HG03103 (cell line): ENCODE data around the gene RNU11.
"Not testable (repeated sequence)": the region's sequence is repeated elsewhere in the genome, so short reads cannot be mapped to it uniquely, and the experiment has no call there.

ENCODE experiments used
- ATAC-seq: cut with Tn5 transposase; IDR thresholded peaks from one replicate; pipeline ENCODE4 v1.9.1; 2021; ENCODE audit warnings: low read depth; ENCODE audit not compliant: unreplicated experiment

RNU11 gene

DNA sequence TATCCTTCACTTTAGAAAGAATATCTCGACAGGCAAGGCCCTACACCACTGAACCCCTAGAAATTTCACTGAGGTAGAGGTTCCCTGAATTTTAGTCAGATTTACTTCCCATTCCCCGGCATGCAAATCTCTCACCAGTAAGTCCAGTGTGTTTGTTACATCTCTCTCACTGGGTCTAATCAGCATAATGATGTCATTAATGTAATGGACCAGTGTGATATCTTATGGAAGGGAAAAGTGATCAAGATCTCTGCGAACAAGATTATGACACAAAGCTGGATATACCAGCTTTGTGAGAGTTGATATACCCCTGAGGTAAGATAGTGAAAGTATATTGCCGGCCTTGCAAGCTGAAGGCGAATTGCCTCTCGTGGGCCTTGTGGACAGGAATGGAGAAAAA lies 7.9 kb downstream of the RNU11 start:
- ATAC-seq: no peak

DNA sequence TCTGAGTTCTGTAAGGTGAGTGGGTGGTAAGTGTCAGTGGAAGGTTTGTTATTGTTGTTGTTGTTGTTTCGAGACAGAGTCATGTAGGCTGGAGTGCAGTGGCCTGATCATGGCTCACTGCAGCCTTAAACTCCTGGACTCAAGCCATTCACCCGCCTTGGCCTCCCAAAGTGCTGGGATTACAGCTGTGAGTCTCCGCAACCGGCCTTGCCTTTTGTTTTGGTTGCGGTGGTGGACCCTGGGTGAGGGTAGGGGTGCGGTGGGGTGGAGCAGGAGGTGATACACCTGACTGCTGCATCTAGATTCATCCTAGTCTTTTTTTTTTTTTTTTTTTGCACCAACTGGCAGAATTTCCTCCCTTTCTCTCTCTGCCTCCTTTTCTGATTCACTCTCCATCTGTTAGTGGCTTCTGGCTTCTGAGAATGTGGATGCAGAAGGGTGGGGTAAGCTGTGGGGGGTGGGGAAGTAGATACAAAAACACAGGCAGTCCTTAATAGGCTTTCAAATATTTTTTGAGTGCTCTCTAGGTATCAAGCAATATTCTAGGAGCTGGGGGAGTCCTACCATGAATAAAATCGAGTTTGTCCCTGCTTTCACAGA lies 15.6 kb downstream of the RNU11 start:
- no peak for ATAC-seq

DNA sequence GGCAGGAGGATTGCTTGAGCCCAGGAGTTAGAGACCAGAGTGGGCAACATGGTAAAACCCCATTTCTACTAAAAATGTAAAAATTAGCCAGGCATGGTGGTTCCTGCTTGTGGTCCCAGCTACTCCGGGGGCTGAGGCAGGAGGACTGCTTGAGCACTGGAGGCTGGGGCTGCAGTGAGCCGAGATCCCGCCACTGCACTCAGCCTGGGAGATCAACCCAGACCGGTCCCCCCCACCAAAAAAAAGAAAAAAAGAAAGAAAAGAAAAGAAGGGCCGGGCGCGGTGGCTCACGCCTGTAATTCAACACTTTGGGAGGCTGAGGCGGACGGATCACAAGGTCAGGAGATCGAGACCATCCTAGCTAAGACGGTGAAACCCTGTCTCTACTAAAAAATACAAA lies 18.4 kb downstream of the RNU11 start:
- ATAC-seq: no peak

DNA sequence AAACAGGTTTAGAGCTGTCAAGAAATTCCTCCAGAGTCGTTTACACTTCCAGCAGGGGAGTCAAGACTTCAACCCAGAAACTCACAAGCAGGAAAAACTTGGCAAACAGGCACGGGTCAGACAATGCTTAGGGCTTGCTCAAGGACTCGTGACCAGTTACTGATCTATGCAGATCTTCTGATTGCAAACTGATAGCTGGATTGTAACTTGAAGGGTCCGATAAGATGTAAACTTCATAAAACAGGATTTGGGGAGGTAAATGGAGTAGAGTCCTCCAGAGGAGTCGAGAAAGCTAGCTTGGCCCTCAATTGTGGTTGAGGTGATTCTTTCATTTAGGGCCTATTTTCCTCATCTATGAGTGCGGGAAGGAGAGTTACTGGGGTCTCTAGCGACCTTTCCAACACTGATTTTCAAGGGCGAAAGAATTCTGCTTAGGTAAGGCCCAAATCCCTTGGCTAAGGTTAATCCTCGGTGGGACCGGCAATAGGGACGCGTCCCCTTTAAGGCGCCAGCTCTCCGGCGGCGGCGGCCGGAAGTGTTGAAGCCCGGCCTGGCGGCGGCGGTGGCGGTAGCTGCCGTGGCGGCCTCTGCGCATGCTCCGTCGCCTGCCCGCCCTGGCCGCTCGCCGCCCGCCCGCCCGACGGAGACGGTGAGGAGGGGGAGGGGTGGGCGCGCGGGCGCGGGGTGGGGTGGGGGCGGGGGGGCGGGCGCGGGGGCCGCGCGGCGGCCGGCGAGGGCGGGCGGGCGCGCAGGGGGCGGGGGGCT lies 20.0 kb downstream of the RNU11 start, which contains the start of gene GMEB1:
GMEB1 (plus strand) TSS at position 594 of the 765 bp plus-strand sequence. CDS start 14,829 bp downstream, outside the sequence.
- peak; percentile 59 for ATAC-seq

DNA sequence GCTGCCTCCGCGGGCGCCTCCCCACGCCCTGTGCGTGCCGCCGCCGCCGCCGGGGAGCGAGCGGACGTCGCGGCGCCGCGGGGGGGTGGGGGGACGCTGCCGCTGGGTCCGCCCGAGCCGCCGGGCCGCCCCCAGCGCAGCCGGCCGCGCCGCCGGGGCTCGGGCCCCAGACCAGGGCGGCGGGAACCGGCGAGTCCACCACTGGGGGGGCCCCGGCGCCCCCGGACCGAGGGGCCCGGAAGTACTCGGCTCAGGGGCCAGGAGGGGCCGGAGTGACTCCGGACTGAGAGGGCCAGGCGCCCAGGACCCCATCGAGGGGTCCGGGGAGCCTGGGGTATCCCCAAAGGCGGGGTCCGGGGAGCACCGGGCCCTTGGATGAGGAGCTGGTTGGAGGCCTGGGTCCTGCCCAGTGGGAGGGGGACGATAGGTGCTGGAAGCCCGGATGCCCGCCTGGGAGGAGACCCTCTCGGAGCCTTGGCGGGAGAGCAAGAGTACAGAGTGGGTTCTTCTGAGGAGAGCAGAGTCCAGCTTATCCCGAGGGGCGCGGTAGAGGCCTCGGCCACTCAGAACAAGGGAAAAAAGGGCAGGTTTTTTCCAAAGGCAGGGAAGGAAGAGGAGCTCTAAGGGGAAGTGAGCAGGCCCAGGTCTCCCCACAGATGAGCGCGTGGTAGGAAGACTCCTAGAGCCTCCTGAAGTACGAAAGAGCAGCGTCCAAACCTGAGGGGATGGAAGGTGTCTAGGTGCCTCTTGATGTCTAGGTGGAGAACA lies 20.7 kb downstream of the RNU11 start:
- peak; percentile 40 for ATAC-seq

DNA sequence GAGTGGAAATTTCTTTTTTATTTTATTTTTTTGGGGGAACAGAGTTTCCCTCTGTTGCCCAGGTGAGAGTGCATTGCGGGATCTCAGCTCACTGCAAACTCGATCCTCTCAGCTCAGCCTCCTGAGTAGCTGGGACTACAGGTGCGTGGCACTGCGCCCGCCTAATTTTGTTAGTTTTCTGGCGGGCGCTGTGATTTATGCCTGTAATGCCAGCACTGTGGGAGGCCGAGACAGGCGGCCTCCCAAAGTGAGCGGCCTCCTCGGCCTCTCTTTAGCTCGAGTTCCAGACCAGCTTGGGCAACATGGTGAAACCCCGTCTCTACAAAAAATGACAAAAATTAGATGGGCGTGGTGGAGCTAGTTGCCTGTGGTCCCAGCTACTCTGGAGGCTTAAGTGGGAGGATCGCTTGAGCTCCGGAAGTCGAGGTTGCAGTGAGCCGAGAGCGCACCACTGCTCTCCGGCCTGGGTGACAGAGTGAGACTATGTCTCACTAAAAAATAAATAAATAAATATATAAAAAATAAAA lies 22.9 kb downstream of the RNU11 start:
- no peak for ATAC-seq

DNA sequence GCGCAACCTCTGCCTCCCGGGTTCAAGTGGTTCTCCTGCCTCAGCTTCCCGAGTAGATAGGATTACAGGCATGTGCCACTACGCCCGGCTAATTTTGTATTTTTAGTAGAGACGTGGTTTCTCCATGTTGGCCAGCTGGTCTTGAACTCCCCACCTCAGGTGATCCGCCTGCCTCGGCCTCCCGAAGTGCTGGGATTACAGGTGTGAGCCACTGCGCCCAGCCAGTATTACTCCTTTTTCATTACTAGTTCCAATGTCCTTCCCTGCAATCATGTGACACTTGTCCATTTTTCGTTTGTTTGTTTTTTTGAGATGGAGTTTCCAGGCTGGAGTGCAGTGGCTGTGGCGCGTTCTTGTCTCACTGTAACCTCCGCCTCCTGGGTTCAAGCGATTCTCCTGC lies 24.6 kb downstream of the RNU11 start:
- ATAC-seq: not testable (repeated sequence)

DNA sequence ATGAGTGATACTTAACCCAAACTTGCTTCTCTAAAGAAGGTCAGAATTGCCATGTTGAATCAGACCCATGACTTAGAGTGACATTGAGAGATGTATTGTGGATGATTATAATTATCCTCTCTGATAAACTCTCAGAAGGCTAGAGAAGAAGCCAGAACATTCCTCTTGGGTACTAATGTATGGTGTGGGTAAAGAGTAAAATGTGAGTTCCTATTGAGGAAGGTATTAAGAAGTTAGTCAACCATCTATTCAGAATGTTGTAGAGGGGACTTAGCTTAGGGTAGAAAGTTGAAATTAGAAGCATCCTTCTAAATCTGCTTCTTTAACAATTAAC lies 27.5 kb downstream of the RNU11 start:
- no peak for ATAC-seq

DNA sequence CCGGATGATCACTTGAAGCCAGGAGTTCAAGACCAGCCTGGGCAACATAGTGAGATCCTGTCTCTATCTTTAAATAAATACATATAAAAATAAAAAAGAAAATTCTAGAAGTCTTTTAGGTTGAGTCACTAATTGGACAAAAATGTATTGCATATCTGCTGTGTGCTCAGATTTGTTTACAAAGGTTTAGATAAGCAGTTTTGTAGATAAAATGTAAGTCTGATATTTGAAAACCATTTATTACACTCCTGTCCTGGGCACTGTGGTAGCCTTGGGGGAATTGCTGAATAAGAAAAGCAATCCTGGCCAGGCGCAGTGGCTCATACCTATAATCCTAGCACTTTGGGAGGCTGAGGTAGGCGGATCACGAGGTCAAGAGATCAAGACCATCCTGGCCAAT lies 31.8 kb downstream of the RNU11 start:
- ATAC-seq: no peak

DNA sequence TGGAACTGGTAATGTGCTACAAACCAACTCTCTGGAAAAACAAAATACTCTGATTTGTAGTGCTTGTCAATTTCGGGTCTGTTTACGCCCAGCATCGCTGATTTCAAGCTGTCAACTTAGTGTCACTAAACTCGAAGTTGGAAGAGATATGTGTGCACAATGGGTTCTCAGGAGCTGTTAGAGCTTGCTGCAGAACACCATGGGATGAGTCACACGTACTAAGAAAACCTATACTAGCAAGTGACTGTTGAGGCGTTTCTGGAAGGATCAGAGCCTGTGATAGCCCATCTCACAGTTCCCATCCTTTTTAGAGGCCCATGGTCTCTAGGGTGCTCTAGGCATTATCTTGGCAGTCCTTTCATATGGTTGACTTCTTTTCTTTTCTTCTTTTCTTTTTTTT lies 34.4 kb downstream of the RNU11 start:
- no peak for ATAC-seq

DNA sequence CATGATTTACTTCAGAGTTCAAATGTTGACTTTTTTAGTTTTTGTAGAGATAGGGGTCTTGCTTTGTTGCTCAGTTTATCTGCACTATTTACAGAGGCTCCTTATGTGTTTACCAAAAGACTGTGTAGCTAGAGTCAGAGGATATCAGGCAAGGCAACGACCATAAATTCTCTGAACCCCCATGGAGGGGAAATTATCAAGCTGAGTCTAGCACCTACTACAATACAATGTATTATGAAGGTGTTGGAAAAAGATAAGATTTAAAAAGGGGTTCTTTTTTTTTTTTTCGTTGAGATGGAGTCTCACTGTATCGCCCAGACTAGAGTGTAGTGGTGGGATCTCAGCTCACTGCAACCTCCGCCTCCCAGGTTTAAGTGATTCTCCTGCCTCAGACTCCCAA lies 36.5 kb downstream of the RNU11 start:
- no peak for ATAC-seq

DNA sequence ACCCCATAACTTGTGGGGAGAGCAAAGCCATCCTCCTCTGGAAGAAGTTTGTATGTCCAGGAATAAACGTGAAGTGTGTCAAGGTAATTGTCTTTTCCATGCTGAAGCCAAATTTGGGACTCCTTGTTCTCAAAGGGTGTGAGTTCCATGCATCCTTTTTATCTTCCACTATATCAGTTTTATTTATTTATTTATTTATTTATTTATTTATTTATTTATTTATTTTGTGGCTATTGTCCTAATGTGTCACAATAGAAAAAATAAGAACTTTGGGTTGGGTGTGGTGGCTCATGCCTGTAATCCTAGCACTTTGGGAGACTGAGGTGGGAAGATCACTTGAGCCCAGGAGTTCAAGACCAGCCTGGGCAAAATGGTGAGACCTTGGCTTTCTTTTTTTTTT lies 43.2 kb downstream of the RNU11 start:
- ATAC-seq: not testable (repeated sequence)
